Measurements from ENCODE around the gene GOLGA6L9.
"Not testable (repeated sequence)": the region's sequence is repeated elsewhere in the genome, so short reads cannot be mapped to it uniquely, and the experiment has no call there.

GOLGA6L9 gene

GRCh38 chr15:82429693-82430092 is at the start of gene GOLGA6L9:
Gene GOLGA6L9 (plus strand): TSS chr15:82429816. CDS start chr15:82430080, 264 bp downstream.
- DNase-seq: not testable (repeated sequence)

- not testable (repeated sequence) for DNase-seq
Observed at GRCh38 chr15:82381330-82381955, 48.2 kb upstream of the GOLGA6L9 start.

- not testable (repeated sequence) for DNase-seq
Observed at GRCh38 chr15:82387209-82387608, 42.4 kb upstream of the GOLGA6L9 start.

- not testable (repeated sequence) for DNase-seq
Observed at GRCh38 chr15:82390152-82390551, 39.5 kb upstream of the GOLGA6L9 start.

GRCh38 chr15:82392077-82392476 is 37.5 kb upstream of the GOLGA6L9 start:
- not testable (repeated sequence) for DNase-seq

- DNase-seq: no peak
Observed at GRCh38 chr15:82393671-82394070, 35.9 kb upstream of the GOLGA6L9 start.

GRCh38 chr15:82395788-82396187 is 33.8 kb upstream of the GOLGA6L9 start:
- not testable (repeated sequence) for DNase-seq

- DNase-seq: no peak
Observed at GRCh38 chr15:82397817-82398216, 31.8 kb upstream of the GOLGA6L9 start.

- DNase-seq: no peak
Observed at GRCh38 chr15:82398785-82399184, 30.8 kb upstream of the GOLGA6L9 start.

GRCh38 chr15:82399366-82400103 is 30.1 kb upstream of the GOLGA6L9 start:
- DNase-seq: not testable (repeated sequence)

- DNase-seq: not testable (repeated sequence)
Observed at GRCh38 chr15:82401918-82402317, 27.7 kb upstream of the GOLGA6L9 start.

GRCh38 chr15:82402341-82402740 is 27.3 kb upstream of the GOLGA6L9 start:
- not testable (repeated sequence) for DNase-seq

GRCh38 chr15:82406211-82406610 is 23.4 kb upstream of the GOLGA6L9 start:
- DNase-seq: not testable (repeated sequence)

- not testable (repeated sequence) for DNase-seq
Observed at GRCh38 chr15:82410306-82410705, 19.3 kb upstream of the GOLGA6L9 start.

GRCh38 chr15:82411595-82411994 is 18.0 kb upstream of the GOLGA6L9 start:
- not testable (repeated sequence) for DNase-seq

GRCh38 chr15:82414525-82415191 is 15.0 kb upstream of the GOLGA6L9 start:
- not testable (repeated sequence) for DNase-seq

- DNase-seq: not testable (repeated sequence)
Observed at GRCh38 chr15:82420516-82420915, 9.1 kb upstream of the GOLGA6L9 start.

GRCh38 chr15:82420966-82421365 is 8.7 kb upstream of the GOLGA6L9 start:
- DNase-seq: not testable (repeated sequence)

GRCh38 chr15:82427117-82427516 is 2.5 kb upstream of the GOLGA6L9 start:
- not testable (repeated sequence) for DNase-seq

GRCh38 chr15:82445420-82445819 is 15.8 kb downstream of the GOLGA6L9 start:
- not testable (repeated sequence) for DNase-seq

- not testable (repeated sequence) for DNase-seq
Observed at GRCh38 chr15:82457336-82457735, 27.7 kb downstream of the GOLGA6L9 start.

- not testable (repeated sequence) for DNase-seq
Observed at GRCh38 chr15:82465629-82466028, 36.0 kb downstream of the GOLGA6L9 start.

- not testable (repeated sequence) for DNase-seq
Observed at GRCh38 chr15:82468205-82468604, 38.6 kb downstream of the GOLGA6L9 start.

GRCh38 chr15:82469381-82469780 is 39.8 kb downstream of the GOLGA6L9 start:
- DNase-seq: not testable (repeated sequence)
